Measurements from ENCODE around the gene COX6B1. TPM values are rescaled to one million over a fixed set of nuclear protein-coding genes. Genes with fewer than 3 reads are reported as not detected.

COX6B1 gene
- polyA plus RNA-seq, 4 donors = 326 to 2,391 (median 1,554) TPM

DNA sequence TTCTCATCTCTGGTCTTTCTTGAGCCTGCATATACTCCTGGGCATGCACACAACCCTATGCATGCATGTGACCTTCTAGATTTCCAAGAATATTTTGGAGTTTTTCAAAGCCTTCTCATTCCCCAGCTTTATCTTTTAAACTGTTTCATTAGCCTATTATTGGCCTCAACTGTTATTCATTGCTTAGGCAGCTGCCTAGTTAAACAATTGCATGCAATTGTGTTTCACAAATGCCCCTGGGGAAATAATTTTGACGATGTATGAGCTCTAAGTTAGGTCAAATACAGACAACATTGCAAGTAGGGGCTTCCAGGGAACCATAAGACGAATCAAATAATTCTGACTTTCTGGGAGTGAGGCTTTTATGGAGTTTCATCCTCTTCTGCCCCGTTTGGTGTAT is 15.9 kb downstream of the COX6B1 start:
- H3K9me3 ChIP-seq (ENCODE audit: control insufficient read depth in 2 of 2, insufficient read depth in 1 of 2, low read depth in 1 of 2, low read length in 1 of 2) = no peaks in the 10 kb centered on the region
- 82 to 92% (median 87%) methylated on average over 3 of the region's 3 CpGs for WGBS, 3 donors
- no peak overlapping the region for H3K4me3 ChIP-seq (ENCODE audit: low read depth in 1 of 3, low read length in 3 of 3)
- H3K36me3 ChIP-seq (ENCODE audit: control insufficient read depth in 3 of 3, insufficient read depth in 2 of 3, low read depth in 1 of 3, low read length in 3 of 3) = peaks cover 0 to 28% (median 8%) of the 10 kb centered on the region in 3 donors
- DNase-seq (no peak), FAIRE-seq (no peak)
- no peaks in the 10 kb centered on the region for H3K4me1 ChIP-seq (ENCODE audit: control insufficient read depth in 3 of 3, insufficient read depth in 2 of 3, low read depth in 1 of 3, low read length in 2 of 3)
- H3K27me3 ChIP-seq (ENCODE audit: control insufficient read depth in 3 of 3, insufficient read depth in 3 of 3, low read length in 3 of 3) = no peaks in the 10 kb centered on the region
- H3K27ac ChIP-seq (ENCODE audit: low read depth in 1 of 3, low read length in 2 of 3) = no peak overlapping the region

DNA sequence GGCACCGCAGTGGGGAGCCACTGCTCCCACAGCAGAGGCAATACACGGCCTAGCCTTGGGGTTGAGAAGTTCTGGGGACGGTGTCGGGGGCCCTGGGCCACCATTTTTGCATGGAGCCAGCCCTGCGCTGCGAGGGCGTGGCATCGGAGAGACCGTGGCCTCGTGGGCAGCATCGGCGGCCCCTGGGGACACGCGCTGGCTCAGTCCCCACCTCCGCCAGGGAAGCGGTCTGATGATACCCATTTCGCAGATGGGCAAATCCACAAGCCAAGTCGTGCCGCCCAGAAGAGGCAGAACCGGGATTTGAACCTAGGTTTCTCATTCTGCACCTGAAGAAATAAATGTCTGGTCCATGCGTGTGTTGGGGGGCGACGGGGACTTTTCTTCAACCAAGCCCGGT is 17.0 kb downstream of the COX6B1 start:
- no peak overlapping the region for H3K4me3 ChIP-seq (ENCODE audit: low read depth in 1 of 3, low read length in 3 of 3)
- peaks cover 0 to 6% (median 2%) of the 10 kb centered on the region in 3 donors for H3K27me3 ChIP-seq (ENCODE audit: control insufficient read depth in 3 of 3, insufficient read depth in 3 of 3, low read length in 3 of 3)
- DNase-seq (no peak), FAIRE-seq (no peak)
- 93 to 95% (median 95%) methylated on average over 24 of the region's 24 CpGs for WGBS, 3 donors
- H3K36me3 ChIP-seq (ENCODE audit: control insufficient read depth in 3 of 3, insufficient read depth in 2 of 3, low read depth in 1 of 3, low read length in 3 of 3) = peaks cover 0 to 20% (median 8%) of the 10 kb centered on the region in 3 donors
- H3K9me3 ChIP-seq (ENCODE audit: control insufficient read depth in 2 of 2, insufficient read depth in 1 of 2, low read depth in 1 of 2, low read length in 1 of 2) = no peaks in the 10 kb centered on the region
- no peak overlapping the region for H3K27ac ChIP-seq (ENCODE audit: low read depth in 1 of 3, low read length in 2 of 3)
- no peaks in the 10 kb centered on the region for H3K4me1 ChIP-seq (ENCODE audit: control insufficient read depth in 3 of 3, insufficient read depth in 2 of 3, low read depth in 1 of 3, low read length in 2 of 3)

DNA sequence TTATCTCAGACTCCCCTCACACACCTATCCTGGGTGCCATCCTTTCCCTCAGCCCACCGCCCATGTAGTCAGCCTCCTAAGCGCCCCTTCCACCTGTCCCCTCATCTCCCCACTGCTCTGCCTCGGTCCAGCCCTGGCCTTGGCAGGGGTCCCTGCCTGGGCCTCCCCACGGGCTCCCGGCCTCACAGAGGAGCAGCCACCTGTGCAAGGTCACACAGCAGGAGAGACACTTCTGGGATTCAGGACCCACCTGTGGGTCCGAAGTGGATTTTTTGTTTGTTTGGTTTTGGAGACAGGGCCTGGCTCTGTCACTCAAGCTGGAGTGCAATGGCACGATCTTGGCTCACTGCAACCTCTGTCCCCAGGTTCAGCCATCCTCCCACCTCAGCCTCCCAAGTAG is 17.5 kb downstream of the COX6B1 start:
- 74 to 81% (median 81%) methylated on average over 7 of the region's 7 CpGs for WGBS, 3 donors
- FAIRE-seq (no peak), DNase-seq (no peak)
- peaks cover 0 to 6% (median 2%) of the 10 kb centered on the region in 3 donors for H3K27me3 ChIP-seq (ENCODE audit: control insufficient read depth in 3 of 3, insufficient read depth in 3 of 3, low read length in 3 of 3)
- no peaks in the 10 kb centered on the region for H3K4me1 ChIP-seq (ENCODE audit: control insufficient read depth in 3 of 3, insufficient read depth in 2 of 3, low read depth in 1 of 3, low read length in 2 of 3)
- peaks cover 0 to 17% (median 8%) of the 10 kb centered on the region in 3 donors for H3K36me3 ChIP-seq (ENCODE audit: control insufficient read depth in 3 of 3, insufficient read depth in 2 of 3, low read depth in 1 of 3, low read length in 3 of 3)
- no peaks in the 10 kb centered on the region for H3K9me3 ChIP-seq (ENCODE audit: control insufficient read depth in 2 of 2, insufficient read depth in 1 of 2, low read depth in 1 of 2, low read length in 1 of 2)
- H3K27ac ChIP-seq (ENCODE audit: low read depth in 1 of 3, low read length in 2 of 3) = no peak overlapping the region
- no peak overlapping the region for H3K4me3 ChIP-seq (ENCODE audit: low read depth in 1 of 3, low read length in 3 of 3)

DNA sequence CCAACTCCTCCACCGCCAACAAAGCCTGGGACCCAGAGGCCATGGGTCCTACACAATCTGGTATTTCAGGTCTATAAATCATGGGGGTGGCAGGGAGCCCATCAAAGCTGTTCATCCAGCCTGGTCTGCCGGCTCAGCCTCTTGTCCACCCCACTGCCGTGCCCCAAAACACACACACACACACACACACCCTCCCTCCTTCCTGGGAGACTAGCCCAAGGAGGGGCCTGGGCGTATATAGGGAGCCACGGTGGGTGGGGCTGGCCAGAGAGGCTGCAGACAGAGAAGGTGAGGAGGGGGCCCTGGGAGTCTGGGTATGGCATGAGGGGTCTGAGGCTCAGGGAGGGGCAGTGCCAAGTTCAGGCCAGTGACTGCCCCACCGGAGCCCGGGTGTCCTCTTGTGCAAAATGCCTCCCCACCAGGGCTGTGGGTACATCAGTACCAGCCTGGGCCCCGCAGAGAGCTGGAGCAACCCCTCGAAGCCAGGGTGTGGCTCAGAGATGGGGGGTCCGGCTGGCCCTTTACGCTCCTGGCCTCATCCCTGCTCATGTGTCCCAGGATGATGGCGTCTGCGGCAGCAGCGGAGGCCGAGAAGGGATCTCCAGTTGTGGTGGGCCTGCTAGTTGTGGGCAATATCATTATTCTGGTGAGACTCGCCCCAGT is 18.3 kb downstream of the COX6B1 start, which contains the start of gene UPK1A:
Gene UPK1A (plus strand): TSS at position 267 of the 663 bp plus-strand sequence. CDS start 296 bp downstream, at position 563.
- peaks cover 0 to 13% (median 6%) of the 10 kb centered on the region in 3 donors for H3K36me3 ChIP-seq (ENCODE audit: control insufficient read depth in 3 of 3, insufficient read depth in 2 of 3, low read depth in 1 of 3, low read length in 3 of 3)
- H3K9me3 ChIP-seq (ENCODE audit: control insufficient read depth in 2 of 2, insufficient read depth in 1 of 2, low read depth in 1 of 2, low read length in 1 of 2) = no peaks in the 10 kb centered on the region
- H3K4me3 ChIP-seq (ENCODE audit: low read depth in 1 of 3, low read length in 3 of 3) = no peak within 1 kb of the TSS
- FAIRE-seq (no peak), DNase-seq (peak in 1 of 2 donors; percentile 7)
- 51 to 66% (median 58%) methylated on average over 16 of the region's 16 CpGs for WGBS, 3 donors
- peaks cover 0 to 6% (median 5%) of the 10 kb centered on the region in 3 donors for H3K27me3 ChIP-seq (ENCODE audit: control insufficient read depth in 3 of 3, insufficient read depth in 3 of 3, low read length in 3 of 3)
- H3K4me1 ChIP-seq (ENCODE audit: control insufficient read depth in 3 of 3, insufficient read depth in 2 of 3, low read depth in 1 of 3, low read length in 2 of 3) = no peaks in the 10 kb centered on the region
- H3K27ac ChIP-seq (ENCODE audit: low read depth in 1 of 3, low read length in 2 of 3) = no peak within 1 kb of the TSS

DNA sequence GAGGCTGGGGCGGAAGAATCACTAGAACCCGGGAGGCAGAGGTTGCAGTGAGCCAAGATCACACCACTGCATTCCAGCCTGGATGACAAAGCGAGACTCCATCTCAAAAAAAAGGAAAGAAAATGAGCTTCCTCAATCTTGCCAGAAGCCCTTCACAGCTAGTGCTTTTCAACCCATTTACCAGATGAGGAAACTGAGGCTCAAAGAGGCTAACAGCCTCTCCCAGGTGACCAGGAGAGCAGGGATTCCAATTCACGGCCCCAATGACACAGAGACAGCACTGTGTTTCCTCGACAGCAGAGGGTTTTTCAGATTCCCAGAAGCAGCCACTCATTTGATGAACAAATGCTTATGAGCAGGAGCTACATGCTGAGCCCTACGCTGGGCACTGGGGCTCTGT is 21.4 kb downstream of the COX6B1 start:
- Histone ChIP-seq H3K9me3 (ENCODE audit: control insufficient read depth in 2 of 2, insufficient read depth in 1 of 2, low read depth in 1 of 2, low read length in 1 of 2) (no peaks in the 10 kb centered on the region), H3K27me3 (ENCODE audit: control insufficient read depth in 3 of 3, insufficient read depth in 3 of 3, low read length in 3 of 3) (peaks cover 0 to 20% (median 8%) of the 10 kb centered on the region in 3 donors), H3K4me1 (ENCODE audit: control insufficient read depth in 3 of 3, insufficient read depth in 2 of 3, low read depth in 1 of 3, low read length in 2 of 3) (no peaks in the 10 kb centered on the region), H3K36me3 (ENCODE audit: control insufficient read depth in 3 of 3, insufficient read depth in 2 of 3, low read depth in 1 of 3, low read length in 3 of 3) (peaks cover 0 to 6% (median 4%) of the 10 kb centered on the region in 3 donors), H3K27ac (ENCODE audit: low read depth in 1 of 3, low read length in 2 of 3) (no peak overlapping the region), H3K4me3 (ENCODE audit: low read depth in 1 of 3, low read length in 3 of 3) (no peak overlapping the region)
- DNase-seq (no peak), FAIRE-seq (no peak)
- 50 to 74% (median 51%) methylated on average over 6 of the region's 6 CpGs for WGBS, 3 donors

DNA sequence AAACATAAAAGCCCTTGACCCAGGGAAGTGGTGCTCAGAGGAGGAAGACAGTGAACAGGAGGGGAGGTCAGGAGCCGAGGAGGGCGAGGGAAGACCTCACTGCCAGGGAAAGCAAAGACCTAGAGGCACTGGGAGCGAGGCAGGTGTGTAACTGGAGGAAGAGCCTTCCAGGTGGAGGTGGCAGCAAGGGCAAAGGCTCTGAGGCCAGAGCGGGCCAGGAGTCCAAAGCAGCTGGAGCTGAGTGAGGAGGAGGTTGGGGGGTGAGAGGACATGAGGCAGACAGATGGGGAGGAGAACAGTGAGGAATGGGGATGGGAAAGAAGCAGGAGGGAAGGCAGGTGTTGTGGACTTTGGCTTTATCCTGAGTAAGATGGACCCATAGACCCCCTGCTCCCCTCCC is 21.9 kb downstream of the COX6B1 start:
- peak; percentile 25 to 56 for DNase-seq
- FAIRE-seq = no peak
- WGBS, 3 donors = 14 to 47% (median 33%) methylated on average over 4 of the region's 4 CpGs
- Histone ChIP-seq H3K9me3 (ENCODE audit: control insufficient read depth in 2 of 2, insufficient read depth in 1 of 2, low read depth in 1 of 2, low read length in 1 of 2) (no peaks in the 10 kb centered on the region), H3K27me3 (ENCODE audit: control insufficient read depth in 3 of 3, insufficient read depth in 3 of 3, low read length in 3 of 3) (peaks cover 0 to 20% (median 8%) of the 10 kb centered on the region in 3 donors), H3K27ac (ENCODE audit: low read depth in 1 of 3, low read length in 2 of 3) (no peak overlapping the region), H3K4me1 (ENCODE audit: control insufficient read depth in 3 of 3, insufficient read depth in 2 of 3, low read depth in 1 of 3, low read length in 2 of 3) (no peaks in the 10 kb centered on the region), H3K4me3 (ENCODE audit: low read depth in 1 of 3, low read length in 3 of 3) (no peak overlapping the region), H3K36me3 (ENCODE audit: control insufficient read depth in 3 of 3, insufficient read depth in 2 of 3, low read depth in 1 of 3, low read length in 3 of 3) (peaks cover 0 to 6% (median 3%) of the 10 kb centered on the region in 3 donors)

DNA sequence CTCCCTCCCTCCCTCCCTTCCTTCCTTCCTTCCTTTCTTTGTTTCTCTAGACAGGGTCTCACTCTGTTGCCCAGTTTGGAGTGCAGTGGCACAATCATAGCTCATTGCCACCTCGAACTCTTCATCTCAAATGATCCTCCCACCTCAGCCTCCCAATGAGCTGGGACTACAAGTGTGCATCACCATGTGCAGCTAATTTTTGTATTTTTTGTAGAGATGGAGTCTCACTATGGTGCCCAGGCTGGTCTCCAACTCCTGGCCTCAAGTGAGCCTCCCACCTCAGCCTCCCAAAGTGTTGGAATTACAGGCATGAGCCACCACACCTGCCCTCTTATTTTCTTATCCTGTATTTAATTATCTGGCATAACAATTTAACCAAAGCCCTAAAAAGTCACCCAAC is 22.6 kb downstream of the COX6B1 start:
- peaks cover 0 to under 1% (median under 1%) of the 10 kb centered on the region in 3 donors for H3K36me3 ChIP-seq (ENCODE audit: control insufficient read depth in 3 of 3, insufficient read depth in 2 of 3, low read depth in 1 of 3, low read length in 3 of 3)
- no peaks in the 10 kb centered on the region for H3K9me3 ChIP-seq (ENCODE audit: control insufficient read depth in 2 of 2, insufficient read depth in 1 of 2, low read depth in 1 of 2, low read length in 1 of 2)
- H3K4me3 ChIP-seq (ENCODE audit: low read depth in 1 of 3, low read length in 3 of 3) = no peak overlapping the region
- FAIRE-seq (no peak), DNase-seq (no peak)
- peaks cover 0 to 20% (median 8%) of the 10 kb centered on the region in 3 donors for H3K27me3 ChIP-seq (ENCODE audit: control insufficient read depth in 3 of 3, insufficient read depth in 3 of 3, low read length in 3 of 3)
- 15 to 70% (median 50%) methylated on average over 1 of the region's 1 CpG for WGBS, 3 donors
- no peaks in the 10 kb centered on the region for H3K4me1 ChIP-seq (ENCODE audit: control insufficient read depth in 3 of 3, insufficient read depth in 2 of 3, low read depth in 1 of 3, low read length in 2 of 3)
- no peak overlapping the region for H3K27ac ChIP-seq (ENCODE audit: low read depth in 1 of 3, low read length in 2 of 3)

DNA sequence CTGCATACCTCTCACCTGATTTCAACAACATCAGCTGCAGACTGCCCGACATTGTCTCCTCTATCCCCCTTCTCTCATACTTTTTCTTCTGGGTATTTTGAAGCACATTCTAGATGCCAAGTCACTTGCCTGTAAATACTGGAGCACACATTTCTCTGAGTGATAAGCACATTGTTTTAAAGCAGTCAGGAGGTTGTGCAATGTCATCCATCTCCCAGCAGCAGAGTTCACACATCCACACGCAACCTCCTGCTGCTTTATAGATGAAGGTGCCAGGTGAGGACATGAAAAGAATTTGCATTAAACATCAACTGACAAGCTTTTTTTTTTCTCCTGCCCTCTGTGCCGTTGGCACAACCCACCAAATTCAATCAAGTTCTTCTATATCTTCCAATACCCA is 23.7 kb downstream of the COX6B1 start:
- Histone ChIP-seq H3K4me1 (ENCODE audit: control insufficient read depth in 3 of 3, insufficient read depth in 2 of 3, low read depth in 1 of 3, low read length in 2 of 3) (no peaks in the 10 kb centered on the region), H3K36me3 (ENCODE audit: control insufficient read depth in 3 of 3, insufficient read depth in 2 of 3, low read depth in 1 of 3, low read length in 3 of 3) (no peaks in the 10 kb centered on the region), H3K27me3 (ENCODE audit: control insufficient read depth in 3 of 3, insufficient read depth in 3 of 3, low read length in 3 of 3) (peaks cover 0 to 20% (median 8%) of the 10 kb centered on the region in 3 donors), H3K9me3 (ENCODE audit: control insufficient read depth in 2 of 2, insufficient read depth in 1 of 2, low read depth in 1 of 2, low read length in 1 of 2) (no peaks in the 10 kb centered on the region), H3K27ac (ENCODE audit: low read depth in 1 of 3, low read length in 2 of 3) (no peak overlapping the region), H3K4me3 (ENCODE audit: low read depth in 1 of 3, low read length in 3 of 3) (no peak overlapping the region)
- WGBS, 3 donors = 11 to 37% (median 19%) methylated on average over 3 of the region's 3 CpGs
- DNase-seq = peak; percentile 33 to 46
- no peak for FAIRE-seq

All from small intestine (tissue), 7 donors.